NOMO-1 treated with dmso at 0.1 percent for 144 hours (cell line): ENCODE measurements around the gene TSPAN1.
A peak's percentile ranks its signal among the peaks of the same experiment; 100 is the strongest.
"Not testable (repeated sequence)": the region's sequence is repeated elsewhere in the genome, so short reads cannot be mapped to it uniquely, and the experiment has no call there.

ENCODE experiments used
- DNase-seq: peaks from one replicate; lab custom pipeline; 2025; ENCODE audit not compliant: unreplicated experiment; lab: John Stamatoyannopoulos, UW

The TSPAN1 gene

DNA sequence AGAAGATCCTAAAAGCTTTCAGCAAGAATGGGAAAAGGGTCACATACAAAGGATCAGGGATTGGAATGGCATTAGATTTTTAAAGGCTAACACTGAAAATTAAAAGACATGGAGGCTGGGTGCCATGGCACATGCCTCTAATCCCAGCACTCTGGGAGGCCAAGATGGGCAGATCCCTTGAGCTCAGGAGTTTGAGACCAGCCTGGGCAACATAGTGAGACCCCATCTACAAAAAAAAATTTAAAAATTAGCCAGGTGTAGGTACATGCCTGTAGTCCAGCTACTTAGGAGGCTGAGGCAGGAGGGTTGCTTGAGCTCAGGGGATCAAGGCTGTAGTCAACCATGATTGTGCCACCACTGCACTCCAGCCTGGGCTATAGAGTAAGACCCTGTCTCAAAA lies 40.6 kb downstream of the TSPAN1 start:
- no peak for DNase-seq

DNA sequence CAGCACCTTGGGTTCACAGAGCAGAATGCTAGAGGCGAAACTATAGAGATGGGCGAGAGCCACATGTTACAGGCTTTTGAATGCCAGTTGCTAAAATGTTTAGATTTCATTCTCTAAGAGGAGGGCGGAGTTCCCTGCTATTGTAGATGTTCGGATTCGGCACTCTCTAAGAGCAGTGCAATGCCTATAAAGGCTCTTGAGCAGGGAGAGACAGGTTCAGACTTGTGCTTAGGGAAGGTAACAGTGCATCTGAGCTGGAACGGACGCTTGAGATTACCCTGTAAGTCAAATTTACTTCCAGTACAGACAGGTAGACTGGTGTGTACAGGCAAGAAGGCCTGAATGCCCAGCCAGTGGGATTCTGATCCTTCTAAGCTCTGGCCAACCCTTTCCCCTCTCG lies 43.6 kb downstream of the TSPAN1 start:
- no peak for DNase-seq

DNA sequence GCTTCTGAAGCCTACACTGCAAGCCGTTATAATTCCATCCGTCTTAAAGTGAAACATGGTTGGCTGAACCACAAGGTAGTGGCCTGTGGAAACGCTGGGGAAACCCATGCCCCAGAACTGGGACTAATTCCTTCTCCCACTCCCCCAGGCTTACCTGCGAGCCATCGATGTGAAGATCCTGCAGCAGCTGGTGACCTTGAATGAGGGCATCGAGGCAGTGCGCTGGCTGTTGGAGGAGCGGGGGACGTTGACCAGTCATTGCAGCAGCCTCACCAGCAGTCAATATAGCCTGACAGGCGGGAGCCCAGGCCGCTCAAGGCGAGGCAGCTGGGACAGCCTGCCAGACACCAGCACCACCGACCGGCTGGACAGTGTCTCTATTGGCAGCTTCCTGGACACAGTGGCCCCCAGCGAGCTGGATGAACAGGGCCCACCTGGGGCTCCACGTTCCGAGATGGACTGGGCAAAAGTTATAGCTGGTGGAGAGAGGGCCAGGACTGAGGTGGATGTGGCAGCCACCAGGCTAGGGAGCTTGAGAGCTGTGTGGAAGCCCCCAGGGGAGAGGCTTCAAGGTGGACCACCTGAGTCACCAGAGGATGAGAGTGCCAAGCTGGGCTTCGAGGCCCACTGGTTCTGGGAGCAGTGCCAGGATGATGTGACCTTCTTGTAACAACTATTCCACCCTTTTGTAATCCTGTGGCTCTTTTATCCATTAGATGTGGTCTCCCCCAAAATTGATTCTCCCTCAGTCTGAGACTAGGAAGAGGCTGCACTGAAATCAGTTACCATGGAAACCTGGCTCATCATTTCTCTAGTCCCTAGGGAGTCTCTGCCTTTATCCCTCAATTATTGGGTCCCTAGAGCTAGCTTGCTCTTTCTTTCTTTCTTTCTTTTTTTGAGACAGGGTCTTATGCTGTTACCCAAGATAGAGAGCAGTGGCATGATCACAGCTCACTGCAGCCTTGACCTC lies 44.9 kb downstream of the TSPAN1 start:
- DNase-seq, result no peak

DNA sequence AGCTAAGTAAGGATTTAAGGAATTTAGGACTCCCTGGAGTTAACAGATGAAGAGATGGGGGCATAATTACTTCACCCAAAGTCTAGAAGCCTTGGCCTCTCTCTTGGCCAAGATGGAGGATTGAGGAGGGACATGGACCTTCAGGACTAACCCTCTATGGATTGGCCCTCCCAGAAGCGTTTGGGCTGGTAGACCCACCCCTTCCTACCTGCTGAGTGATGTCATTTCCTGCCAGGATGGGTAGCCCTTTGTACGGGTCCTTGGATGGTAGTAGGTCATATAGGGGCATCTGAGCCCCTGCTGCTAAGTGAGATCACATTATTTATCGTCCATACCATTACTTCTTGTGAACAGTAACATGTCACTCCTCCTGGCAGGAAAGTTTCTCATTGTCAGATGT lies 45.9 kb downstream of the TSPAN1 start:
- DNase-seq, result no peak

DNA sequence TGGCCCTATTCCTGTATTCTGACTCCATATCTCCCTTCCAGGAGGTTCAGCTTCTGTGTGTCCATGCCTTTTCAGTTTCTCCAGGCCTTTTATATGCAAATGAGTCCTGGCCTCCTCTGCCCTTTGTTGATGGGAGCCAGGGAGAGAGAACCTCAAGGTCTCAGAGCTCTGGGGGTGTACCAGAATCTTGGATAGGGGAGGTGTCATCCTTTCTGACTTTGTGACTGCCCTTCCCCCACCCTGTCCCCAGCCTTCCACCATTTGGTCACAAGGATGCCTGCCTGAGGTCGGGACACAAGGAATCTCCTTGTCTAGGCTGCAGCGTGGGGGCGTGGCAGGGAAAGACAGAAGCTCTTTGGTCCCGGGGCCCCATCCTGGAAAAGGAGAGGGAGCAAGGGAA lies 46.9 kb downstream of the TSPAN1 start:
- DNase-seq, result no peak

DNA sequence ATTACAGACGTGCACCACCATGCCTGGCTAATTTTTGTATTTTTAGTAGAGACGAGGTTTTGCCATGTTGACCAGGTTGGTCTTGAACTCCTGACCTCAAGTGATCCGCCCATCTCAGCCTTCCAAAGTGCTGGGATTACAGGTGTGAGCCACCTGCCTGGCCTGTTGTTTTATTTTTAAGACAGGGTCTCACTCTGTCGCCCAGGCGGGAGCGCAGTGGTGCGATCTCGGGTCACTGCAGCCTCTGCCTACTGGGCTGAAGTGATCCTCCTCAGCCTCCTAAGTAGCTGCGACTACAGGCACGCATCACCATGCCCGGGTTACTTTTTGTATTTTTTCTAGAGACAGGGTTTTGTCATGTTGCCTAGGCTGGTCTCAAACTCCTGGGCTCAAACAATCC lies 48.2 kb downstream of the TSPAN1 start:
- DNase-seq, result not testable (repeated sequence)

DNA sequence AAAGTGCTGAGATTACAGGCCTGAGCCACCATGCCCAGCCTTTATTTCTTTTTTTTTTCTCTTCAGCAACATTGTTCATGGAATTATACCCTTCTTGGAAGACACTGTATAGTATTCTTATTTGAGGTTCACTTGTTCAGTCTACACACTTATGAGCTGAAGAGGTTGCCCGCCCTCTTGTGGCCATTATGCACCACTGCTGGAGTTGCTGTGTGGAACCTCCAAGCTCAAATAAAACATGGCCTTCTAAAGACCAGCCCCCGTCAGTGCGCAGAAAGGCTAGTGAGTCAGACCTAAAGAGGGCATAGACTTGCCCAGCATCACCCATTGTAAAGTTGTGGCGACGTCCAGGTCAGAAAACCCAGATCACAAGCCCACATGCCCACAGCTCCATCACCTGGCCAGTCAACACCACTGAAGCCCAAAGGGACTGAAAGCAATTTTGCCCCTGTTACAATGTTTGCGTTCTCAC lies 48.6 kb downstream of the TSPAN1 start:
- peak; percentile 37 for DNase-seq

DNA sequence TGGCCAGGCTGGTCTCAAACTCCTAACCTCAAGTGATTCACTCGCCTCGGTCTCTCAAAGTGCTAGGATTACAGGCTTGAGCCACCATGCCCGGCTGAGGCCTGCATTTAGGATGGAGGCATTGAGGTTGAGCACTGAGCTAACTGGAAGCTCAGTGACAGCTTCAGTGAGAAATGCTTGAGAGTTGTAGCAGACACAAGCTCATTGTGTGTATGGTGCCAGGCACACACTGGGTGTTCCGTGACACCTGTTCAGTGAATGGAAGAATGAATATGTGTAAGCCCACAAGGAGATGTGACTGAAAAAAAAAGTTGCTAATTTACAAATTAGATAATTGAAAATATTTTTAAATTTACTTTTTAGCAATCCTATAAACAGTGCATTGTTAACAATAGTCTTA lies 50.1 kb downstream of the TSPAN1 start:
- DNase-seq, result no peak

DNA sequence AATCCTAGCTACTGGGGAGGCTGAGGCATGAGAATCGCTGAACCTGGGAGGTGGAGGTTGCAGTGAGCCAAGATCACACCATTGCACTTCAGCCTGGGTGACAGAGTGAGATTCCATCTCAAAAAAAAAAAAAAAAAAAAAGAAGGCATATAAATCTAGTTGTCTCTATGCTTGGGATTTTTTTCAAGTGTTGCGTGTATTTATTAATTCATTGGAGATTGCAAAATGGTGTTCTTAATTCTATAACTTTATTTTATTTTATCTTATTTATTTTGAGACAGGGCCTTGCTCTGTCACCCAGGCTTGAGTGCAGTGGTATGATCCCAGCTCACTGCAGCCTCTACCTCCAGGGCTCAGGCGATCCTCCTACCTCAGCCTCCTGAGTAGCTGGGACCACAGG lies 56.3 kb downstream of the TSPAN1 start:
- not testable (repeated sequence) for DNase-seq
